GM20000 (cell line): Measurements from ENCODE around the gene ASCC3.

Experiments used
- DNase-seq: peaks from one replicate; pipeline ENCODE4 v3.0.0; 2012; ENCODE audit warnings: low spot score
- TF ChIP-seq, protein P1 (sequence below): IDR thresholded peaks from 2 replicates; pipeline ENCODE4 v1.5.1; 2012; ENCODE audit warnings: mild to moderate bottlenecking, control low read depth; ENCODE audit errors: extremely low read depth, missing control alignments

Gene ASCC3

DNA sequence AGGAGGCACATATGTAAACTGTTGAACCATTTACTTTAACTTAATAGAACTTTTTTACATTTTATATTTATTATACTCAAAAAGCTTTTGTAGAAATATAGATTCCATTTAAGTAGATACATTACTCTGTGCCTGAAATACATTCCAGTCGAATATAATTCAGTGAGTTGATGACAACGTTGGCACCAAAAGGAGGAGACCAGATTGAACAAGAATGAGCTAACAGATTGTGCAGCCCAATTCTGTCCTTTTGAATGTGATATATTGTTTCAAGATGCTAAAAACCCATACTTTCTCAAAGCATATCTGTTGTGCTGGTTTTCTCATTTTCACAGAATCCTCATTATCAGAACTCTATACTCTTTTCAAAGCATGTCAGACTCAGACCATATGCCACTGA lies 269.0 kb downstream of the ASCC3 start:
- no peak for DNase-seq
- TF ChIP-seq, protein P1, sequence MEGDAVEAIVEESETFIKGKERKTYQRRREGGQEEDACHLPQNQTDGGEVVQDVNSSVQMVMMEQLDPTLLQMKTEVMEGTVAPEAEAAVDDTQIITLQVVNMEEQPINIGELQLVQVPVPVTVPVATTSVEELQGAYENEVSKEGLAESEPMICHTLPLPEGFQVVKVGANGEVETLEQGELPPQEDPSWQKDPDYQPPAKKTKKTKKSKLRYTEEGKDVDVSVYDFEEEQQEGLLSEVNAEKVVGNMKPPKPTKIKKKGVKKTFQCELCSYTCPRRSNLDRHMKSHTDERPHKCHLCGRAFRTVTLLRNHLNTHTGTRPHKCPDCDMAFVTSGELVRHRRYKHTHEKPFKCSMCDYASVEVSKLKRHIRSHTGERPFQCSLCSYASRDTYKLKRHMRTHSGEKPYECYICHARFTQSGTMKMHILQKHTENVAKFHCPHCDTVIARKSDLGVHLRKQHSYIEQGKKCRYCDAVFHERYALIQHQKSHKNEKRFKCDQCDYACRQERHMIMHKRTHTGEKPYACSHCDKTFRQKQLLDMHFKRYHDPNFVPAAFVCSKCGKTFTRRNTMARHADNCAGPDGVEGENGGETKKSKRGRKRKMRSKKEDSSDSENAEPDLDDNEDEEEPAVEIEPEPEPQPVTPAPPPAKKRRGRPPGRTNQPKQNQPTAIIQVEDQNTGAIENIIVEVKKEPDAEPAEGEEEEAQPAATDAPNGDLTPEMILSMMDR = no peak

DNA sequence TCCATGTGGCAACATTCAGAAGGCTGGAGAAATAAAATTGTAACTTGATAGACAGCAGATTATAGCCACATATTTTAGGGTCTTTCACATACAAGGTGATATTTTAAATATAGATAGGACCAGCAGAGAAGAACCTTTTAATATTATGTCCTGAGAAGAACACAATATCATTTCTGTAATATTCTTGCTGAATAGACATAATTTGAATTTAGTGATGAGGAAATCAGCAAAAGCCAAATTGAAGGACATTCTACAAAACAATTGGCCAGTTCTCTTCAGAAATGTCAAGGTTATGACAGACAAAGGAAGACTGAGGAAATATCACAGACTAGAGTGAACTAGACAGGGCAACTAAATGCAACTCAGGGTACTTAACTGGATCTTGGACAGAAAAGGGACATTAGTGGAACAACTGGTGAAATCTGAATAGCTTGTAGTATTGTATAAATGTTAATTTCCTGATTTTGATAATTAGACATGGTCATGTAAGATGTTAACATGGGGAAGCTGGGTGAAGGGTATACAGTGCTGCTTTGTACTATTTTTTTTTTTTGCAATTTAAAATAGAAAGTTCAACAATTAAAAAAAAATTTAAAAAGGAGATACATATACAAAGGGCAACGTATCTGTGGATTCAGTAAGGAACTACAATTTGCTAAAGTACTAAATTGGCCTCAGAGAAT lies 281.9 kb downstream of the ASCC3 start:
- TF ChIP-seq, protein P1 = no peak
- no peak for DNase-seq

DNA sequence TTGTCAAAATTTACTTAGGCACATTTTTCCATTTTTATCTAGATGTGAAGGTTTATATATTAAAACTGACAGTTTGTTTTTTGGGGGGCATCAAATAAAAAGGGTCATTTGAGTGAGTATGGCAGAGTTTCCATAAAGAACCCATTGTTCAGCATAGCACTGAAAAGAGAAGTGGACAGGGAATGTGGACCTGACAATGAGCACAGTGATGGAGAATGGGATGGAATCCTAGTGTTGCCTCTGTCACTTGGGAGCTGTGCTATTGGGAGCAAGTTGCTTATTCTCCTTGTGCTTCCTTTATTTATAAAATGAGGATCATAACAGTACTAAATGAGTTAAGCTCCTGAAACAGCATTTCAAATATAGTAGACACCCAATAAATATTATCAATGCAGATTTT lies 285.7 kb downstream of the ASCC3 start:
- TF ChIP-seq, protein P1 = no peak
- no peak for DNase-seq

DNA sequence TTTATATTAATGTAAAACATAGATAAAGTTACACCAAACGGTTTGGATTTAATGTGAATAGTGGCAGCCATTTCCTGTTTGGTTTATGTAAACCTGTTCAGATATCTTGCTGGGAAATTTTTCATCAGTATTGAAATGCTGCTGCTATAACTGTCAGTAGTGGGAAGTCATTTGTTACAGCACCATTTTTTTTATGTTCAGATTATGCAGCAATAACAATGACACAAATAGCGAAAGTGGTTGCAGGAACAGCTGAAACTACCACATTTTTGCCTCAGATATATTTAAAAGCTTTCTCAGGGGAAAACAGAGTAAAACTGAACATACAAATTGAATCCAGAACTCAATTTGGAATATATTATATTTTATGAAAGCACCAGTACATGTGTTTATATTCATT lies 287.6 kb downstream of the ASCC3 start:
- DNase-seq = no peak
- TF ChIP-seq, protein P1 = no peak

DNA sequence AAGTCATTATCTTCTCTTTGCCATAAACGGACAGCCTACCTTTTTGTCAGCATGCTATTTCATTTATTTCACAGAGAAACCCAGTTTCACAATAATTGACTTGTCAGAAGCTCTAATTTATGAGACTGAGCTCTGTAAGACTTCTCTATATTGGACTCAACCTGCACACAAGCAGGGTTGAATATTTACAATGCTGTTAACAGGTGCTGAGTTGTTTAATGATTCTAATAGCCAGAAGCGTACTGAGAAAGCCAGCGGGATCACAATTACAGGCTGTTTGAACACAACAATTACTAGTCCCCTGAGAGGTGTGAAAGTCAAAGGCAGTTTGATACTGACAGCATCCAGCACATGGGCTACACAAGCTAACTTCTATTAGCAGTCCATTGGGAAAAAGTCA lies 288.2 kb downstream of the ASCC3 start:
- TF ChIP-seq, protein P1 = no peak
- DNase-seq = no peak

DNA sequence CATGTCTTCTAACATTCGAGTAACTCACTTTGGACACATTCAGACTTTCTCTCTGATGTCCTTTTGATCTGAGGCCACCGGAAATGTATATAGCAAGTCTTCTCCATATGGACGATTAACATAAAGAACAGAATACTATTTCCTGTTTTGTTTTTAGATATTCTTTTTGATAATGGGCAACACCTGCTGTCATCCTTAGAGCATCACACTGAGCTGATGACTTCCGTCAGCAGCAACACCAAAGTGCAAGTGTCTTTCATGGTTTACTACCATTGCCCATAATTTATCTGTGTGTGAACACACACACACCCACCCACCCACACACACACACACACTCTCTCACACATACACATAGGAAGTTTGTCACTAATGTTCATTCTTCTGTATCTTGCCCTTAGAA lies 303.7 kb downstream of the ASCC3 start:
- TF ChIP-seq, protein P1 = no peak
- DNase-seq = no peak

DNA sequence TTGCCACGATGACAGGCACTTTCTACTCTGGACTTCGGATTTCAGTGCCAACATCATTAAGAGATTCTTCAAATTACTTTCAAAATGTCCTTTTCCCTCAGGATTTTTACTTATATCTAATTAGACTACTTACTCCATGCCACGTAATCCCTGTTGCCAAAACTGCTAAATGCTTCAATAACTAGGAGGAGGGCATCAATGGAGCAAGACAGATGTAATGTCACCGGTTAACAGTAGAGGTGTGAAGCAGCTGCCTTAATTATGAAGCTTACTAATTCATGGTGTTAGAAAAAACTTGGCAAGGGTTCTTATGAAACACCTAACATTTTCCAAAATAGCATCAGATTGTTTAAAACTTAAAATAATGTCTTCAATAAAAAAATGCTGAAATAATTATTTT lies 305.2 kb downstream of the ASCC3 start:
- DNase-seq = no peak
- TF ChIP-seq, protein P1 = no peak
